HG02571 (cell line): ENCODE measurements around the gene LPCAT3.
"Not testable (repeated sequence)": the region's sequence is repeated elsewhere in the genome, so short reads cannot be mapped to it uniquely, and the experiment has no call there.

Experiments
- ATAC-seq: cut with Tn5 transposase; IDR thresholded peaks from one replicate; pipeline ENCODE4 v1.9.1; 2021; ENCODE audit warnings: mild to moderate bottlenecking, moderate library complexity; ENCODE audit not compliant: unreplicated experiment

Gene LPCAT3

DNA sequence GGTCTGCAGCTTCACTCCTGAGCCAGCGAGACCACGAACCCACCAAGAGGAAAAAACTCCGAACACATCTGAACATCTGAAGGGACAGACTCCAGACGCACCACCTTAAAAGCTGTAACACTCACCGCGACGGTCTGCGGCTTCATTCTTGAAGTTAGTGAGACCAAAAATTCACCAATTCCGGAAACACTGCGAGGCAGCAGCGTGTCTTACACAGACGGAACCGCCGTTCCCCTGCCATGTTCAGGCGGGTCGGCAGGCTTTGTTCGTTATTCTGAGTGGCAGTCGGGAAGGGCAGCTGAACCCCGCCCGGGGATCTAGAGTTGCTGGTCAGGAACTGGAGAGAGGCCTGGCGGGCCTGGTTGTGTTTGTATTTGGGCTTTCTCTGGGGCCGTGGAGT is 20.3 kb upstream of the LPCAT3 start:
- ATAC-seq, result no peak

- not testable (repeated sequence) for ATAC-seq
Measured at GRCh38 chr12:7037411-7037810, 19.1 kb upstream of the LPCAT3 start.

DNA sequence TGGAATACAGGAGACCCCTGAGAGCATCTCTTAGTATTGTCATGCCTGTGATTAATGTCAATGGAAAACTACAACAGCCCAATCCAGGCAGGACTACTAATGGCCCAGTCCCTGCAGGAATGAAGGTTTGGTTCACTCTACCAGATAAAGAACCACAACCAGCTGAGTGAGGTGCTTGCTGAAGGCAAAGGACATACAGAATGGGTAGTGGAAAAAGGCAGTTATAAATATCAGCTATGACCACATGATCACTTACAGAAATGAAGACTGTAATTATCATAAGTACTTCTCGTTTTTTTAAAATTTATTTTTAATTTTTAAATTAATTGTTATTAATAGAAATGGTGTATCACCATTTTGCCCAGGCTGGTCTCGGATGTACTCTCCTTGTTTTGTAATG is 17.2 kb upstream of the LPCAT3 start:
- no peak for ATAC-seq

DNA sequence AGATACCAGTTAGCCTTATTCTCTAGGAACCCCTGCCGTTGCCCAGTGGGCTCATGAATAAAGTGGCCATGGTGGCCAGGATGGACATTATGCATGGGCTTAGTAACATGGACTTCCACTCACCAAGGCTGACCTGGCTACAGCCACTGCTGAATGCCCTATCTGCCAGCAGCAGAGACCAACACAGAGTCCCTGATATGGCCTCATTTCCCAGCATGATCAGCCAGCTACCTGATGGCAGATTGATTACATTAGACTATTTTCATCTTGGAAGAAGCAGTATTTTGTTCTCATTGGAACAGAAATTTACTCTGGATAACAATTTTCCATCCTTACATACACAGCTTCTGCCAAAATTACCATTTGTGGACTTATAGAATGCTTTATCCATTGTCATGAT is 16.2 kb upstream of the LPCAT3 start:
- ATAC-seq, result no peak

DNA sequence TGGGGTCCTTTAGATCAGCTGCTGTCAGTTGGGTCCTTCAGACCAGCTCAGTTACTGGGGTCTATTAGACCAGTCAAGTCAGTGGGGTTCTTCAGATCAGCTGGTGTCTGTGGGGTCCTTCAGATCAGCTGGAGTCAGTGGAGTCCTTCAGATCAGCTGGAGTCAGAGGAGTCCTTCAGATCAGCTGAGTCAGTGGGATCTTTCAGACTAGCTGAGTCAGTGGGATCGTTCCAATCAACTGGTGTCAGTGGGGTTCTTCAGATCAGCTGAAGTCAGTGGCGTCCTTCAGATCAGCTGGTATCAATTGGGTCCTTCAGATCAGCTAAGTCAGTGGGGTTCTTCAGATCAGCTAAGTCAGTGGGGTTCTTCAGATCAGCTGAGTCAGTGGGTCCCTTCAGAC is 14.7 kb upstream of the LPCAT3 start:
- ATAC-seq, result no peak

GRCh38 chr12:7031306-7031705 is 13.0 kb upstream of the LPCAT3 start:
- no peak for ATAC-seq

DNA sequence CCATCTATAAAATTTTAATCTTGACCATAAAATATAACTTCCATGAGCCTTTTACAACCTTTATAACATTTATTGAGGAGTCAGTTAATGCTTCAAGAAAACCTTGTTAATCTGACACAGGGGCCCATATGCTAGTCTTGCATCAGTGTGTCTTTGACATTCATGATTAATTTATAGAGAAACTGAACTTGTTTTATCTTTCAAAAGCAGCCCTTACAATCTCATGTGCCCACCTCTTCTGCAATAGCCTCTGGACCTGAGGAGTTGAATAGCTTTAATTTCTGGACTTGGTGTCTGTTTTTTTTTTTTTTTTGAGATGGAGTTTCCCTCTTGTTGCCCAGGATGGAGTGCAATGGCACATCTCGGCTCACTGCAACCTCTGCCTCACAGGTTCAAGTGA is 8.6 kb upstream of the LPCAT3 start:
- ATAC-seq, result no peak

DNA sequence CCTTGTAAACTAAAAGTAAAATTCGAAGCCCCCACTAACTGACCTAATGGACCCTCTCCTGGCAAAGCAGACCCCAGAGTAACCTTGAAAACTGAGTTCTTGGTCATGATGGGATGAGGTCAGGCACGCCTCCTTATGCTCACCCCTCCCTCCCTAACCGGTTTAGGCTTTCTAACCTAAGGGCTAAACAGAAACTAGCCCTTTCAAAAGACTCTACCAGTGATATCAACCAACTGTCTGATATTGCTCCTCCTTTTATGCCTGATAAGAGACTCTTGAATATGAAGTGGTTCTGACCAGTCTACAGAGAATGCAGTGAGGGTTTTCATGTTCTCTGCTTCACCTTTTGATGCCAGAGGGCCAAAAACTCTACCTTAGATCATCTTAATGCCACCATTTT is 4.8 kb upstream of the LPCAT3 start:
- no peak for ATAC-seq

DNA sequence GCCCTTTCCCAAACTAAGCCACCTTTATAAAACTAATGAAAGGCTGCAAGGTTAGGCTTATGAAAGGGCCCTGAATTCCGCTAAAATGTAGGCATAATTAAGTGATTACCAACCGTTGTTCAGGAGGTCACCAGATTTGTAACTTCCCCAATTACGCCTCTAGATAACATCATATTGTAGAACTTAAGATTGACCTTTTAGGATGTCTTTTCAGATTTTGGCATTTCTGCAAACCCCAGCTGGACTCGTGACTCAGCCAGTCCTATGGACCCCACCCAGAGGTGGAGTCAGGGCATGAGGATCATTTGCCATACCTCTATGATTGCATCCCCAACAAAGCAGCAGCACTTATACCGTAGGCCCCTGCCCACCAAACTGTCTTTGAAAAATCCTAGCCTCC is 3.7 kb upstream of the LPCAT3 start:
- ATAC-seq, result no peak

DNA sequence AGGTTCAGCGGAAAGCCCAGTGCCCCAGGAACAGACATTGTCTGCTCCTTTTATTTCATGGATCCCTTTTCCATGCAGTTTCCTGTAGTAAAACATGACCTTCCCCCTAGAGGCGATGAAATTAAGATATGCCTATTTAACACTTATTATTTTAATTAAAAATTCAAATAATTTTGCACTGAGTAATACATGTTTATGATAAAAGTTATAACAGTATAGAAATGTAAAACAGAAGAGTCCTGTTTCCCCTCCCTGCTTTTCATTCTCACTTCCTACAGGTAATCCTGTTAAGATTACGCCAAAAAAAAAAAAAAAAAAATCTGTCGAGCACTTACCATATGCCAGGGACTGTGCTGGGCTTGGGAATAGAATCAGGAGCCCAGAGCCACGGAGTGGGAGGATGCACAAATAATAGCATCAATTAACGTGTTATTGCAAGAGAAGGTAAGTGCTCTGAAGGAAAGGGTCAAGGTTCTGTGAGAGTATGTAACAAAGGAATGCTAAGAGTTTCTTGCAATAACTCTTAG is 830 bp upstream of the LPCAT3 start:
- ATAC-seq, result no peak

DNA sequence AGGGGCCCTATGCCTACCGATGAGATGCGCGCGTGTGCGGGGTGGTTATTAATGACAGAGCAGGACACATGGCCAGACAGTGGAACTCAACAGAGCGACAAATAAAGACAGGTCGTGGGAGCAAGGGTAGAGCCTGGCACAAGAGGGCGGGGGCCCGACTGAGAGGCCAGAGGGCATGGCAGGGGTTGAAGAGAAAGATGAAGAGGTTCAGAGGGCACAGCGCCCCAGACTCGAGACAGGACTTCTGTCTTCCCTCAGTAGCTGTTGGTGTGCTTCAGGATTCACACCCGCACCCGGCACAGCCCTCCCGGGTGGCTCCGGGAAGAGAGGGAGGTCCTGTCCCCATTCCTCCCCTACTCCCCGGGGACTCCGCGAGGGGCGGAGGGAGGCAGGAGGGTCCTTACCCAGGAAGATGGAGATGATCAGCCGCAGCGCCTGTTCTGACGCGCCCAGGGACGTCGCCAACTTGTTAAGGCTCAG is 366 bp downstream of the LPCAT3 start:
- peak; percentile 18 for ATAC-seq

- no peak for ATAC-seq
Measured at GRCh38 chr12:7016958-7017571, 1.2 kb downstream of the LPCAT3 start.

DNA sequence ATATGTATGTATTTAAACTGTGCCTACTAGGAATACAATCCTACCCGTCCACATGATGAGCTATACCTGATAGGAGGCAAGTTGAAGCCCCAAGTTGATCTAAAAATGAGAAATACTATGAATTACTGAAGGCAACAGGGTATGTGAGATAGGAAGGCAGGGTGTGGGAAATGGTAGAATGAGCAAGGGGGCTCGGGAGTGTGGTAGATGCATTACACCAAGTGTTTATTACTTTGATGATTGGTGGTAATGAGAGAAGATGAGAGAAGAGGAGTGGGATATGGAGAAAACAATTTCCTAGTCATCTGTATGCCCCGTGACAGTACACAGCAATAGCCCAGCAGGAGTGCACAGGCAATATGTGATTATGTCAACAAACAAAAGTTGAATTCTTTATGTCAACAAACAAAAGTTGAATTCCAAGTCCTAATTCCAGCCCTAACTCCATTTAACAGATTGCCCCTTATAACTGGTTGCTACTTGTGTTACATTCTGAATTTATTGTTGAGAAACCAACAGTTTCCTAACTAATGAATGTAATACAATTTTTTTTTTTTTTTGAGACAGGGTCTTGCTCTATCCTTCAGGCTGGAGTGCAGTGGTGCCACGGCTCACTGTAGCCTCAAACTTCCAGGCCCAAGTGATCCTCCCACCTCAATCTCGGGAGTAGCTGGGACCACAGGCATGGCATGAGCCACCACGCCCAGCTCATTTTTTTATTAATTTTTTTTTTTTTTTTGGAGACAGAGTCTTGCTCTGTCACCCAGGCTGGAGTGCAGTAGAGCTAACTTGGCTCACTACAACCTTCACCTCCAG is 2.5 kb downstream of the LPCAT3 start:
- no peak for ATAC-seq

DNA sequence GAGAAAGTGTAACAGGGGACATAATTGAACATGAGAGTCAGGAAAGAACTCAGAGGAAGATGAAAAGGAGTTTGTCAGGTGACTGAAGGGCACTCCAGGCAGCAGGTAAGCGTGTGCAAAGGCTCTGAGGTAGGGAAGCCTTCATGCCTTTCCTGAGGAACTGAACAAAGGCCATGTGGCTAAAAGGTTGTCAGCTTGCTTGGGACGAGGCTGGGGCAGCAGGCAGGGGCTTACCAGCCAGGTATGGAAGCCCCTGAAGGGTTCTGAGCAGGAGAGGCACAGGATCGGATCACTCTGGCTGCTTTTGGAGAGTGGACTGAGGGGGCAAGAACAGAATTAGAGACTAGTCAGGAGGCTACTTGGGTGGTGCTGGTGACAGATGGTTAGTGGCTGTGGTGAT is 5.2 kb downstream of the LPCAT3 start:
- no peak for ATAC-seq

GRCh38 chr12:7012024-7012607 is 6.2 kb downstream of the LPCAT3 start:
- ATAC-seq, result no peak

DNA sequence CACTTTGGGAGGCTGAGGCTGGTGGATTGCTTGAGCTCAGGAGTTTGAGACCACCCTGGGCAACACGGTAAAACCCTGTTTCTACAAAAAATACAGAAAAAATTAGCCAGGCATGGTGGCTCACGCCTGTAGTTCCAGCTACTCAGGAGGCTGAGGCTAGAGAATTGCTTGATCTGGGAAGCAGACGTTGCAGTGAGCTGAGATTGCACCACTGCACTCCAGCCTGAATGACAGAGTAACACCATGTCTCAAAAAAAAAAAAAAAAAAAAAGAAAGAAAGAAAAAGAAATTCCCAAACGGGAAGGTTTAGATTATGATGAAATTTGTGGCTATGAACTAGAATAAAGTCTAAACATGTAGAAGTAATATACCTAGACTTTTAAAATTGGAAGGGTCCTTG is 6.9 kb downstream of the LPCAT3 start:
- ATAC-seq, result not testable (repeated sequence)

- ATAC-seq, result no peak
Measured at GRCh38 chr12:7009512-7009911, 8.8 kb downstream of the LPCAT3 start.

- no peak for ATAC-seq
Measured at GRCh38 chr12:7008864-7009263, 9.4 kb downstream of the LPCAT3 start.

DNA sequence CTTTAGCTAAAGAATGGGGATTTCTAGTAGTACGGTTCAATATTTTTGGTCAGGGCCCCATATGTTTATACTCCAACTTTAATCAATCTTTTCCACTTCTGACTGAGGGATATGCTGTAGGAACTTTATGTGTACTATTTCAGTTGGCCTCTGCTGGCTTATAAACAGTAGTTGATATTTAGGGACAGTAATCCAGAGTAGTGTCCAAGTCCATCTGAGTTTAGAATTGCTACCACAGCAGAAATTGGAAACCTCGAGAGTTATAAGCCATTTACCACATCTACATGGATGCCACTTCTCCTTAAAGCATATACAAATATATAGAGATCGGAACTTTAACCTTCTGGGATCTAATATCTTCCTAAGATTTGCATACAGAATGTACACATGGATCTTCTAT is 11.6 kb downstream of the LPCAT3 start:
- ATAC-seq, result no peak

GRCh38 chr12:7005311-7005710 is 13.0 kb downstream of the LPCAT3 start:
- no peak for ATAC-seq

GRCh38 chr12:7004840-7005239 is 13.4 kb downstream of the LPCAT3 start:
- no peak for ATAC-seq

- no peak for ATAC-seq
Measured at GRCh38 chr12:7004287-7004803, 13.9 kb downstream of the LPCAT3 start.
